ENCODE data around the gene PDHX.

- TF ChIP-seq CTCF (IDR thresholded peaks at IDR 0.05; ENCODE audit: insufficient read depth, low read depth, low read length) (no peak), EZH2 (IDR thresholded peaks at IDR 0.05; ENCODE audit: insufficient read depth, low read length) (no peak)
These were observed 74.5 kb downstream of the PDHX start for GRCh38 chr11:34990916-34991315.
